ENCODE results near the gene CARD9.

The CARD9 gene

GRCh38 chr9:136340356-136341041, 33.0 kb downstream of the CARD9 start:
- no peak overlapping the region for H3K27ac ChIP-seq
- no peak for TF ChIP-seq CTCF (conservative IDR thresholded peaks at IDR 0.05)
- no peak for TF ChIP-seq ZFX (IDR thresholded peaks at IDR 0.05)

- H3K27ac ChIP-seq: no peak overlapping the region
- TF ChIP-seq CTCF (conservative IDR thresholded peaks at IDR 0.05) (no peak), ZFX (IDR thresholded peaks at IDR 0.05) (no peak)
Measured at GRCh38 chr9:136339958-136340310, 33.5 kb downstream of the CARD9 start.

DNA sequence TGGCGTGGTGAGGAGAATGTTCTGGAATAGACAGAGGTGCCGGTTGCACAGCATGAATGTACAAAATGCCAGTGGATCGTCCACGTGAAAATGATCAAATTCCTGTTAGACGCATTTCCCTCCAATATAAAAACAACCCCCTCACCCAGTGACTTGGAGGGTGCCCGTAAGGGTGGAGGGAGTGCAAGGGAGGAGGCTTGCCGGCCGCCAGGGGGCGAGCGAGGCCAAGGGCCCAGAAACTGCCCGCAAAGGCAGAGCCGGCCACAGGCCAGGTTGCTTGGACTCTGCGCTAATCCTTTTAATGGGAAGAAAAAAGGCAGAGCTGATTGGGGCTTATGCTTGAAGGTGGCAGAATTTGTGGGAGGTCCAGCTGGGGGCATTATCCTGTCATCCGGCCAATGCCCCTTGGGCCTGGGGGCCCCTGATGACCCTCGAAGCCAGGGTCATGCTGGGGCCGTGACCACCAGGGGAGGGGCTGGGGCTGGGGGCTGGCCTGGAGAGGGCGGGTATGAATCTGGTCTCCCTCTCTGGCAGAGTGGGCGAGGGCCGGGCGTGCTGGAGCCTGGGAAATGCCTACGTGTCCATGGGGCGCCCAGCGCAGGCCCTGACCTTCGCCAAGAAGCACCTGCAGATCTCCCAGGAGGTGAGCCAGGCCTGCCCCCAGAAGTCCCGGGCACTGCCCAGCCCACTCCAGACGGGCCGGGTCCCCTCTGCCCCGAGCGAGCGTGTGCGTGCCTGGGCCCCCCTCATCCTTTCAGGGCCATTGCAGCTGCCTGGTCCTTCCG, 34.1 kb downstream of the CARD9 start:
- no peak overlapping the region for H3K27ac ChIP-seq
- TF ChIP-seq ZFX (IDR thresholded peaks at IDR 0.05) (no peak), CTCF (conservative IDR thresholded peaks at IDR 0.05) (peak; percentile 99)

DNA sequence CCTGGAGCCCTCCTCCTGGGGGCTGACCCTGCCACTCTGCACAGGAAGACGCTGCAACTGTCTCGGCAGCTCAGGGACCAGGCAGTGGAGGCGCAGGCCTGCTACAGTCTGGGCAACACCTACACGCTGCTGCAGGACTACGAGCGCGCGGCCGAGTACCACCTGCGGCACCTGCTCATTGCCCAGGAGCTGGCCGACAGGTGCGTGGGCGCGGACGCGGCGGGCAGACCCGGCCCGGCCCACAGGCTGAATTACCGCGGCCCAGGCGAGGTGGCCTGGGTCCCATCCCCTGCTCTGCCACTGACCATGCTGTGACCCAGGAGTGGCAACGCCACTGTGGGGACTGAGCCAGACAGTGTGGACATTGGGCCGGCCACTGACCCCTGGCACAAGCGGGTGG, 35.0 kb downstream of the CARD9 start:
- TF ChIP-seq CTCF (conservative IDR thresholded peaks at IDR 0.05): no peak
- no peak for TF ChIP-seq ZFX (IDR thresholded peaks at IDR 0.05)
- H3K27ac ChIP-seq: no peak overlapping the region

GRCh38 chr9:136337416-136338395, 35.8 kb downstream of the CARD9 start:
- no peak overlapping the region for H3K27ac ChIP-seq
- TF ChIP-seq ZFX (IDR thresholded peaks at IDR 0.05) (no peak), CTCF (conservative IDR thresholded peaks at IDR 0.05) (no peak)

DNA sequence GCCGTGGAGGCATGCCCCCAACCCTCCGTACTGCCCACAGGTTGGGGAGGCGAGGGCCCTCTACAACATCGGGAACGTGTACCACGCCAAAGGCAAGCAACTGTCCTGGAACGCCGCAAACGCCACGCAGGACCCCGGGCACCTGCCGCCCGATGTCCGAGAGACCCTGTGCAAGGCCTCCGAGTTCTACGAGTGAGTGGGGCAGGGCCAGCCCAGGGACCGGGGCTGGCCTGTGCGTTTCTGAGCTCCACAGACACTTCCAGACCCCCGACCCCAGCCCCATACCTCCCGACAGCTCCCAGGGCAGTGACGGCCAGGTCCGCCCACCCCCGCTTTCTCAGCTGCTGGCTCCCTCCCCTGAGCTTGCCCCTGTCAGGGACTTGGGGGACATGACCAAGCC, 36.6 kb downstream of the CARD9 start:
- H3K27ac ChIP-seq: no peak overlapping the region
- TF ChIP-seq ZFX (IDR thresholded peaks at IDR 0.05): no peak
- TF ChIP-seq CTCF (conservative IDR thresholded peaks at IDR 0.05): no peak
